ENCODE results near the gene UGT1A10.

The UGT1A10 gene

GRCh38 chr2:233822101-233822771, 186.0 kb downstream of the UGT1A10 start:
- no peak for DNase-seq (ENCODE audit: low spot score)
